Naive thymus-derived CD4-positive, alpha-beta T cell (primary cell): ENCODE data around the gene ARHGAP25. TPM values are rescaled to one million over a fixed set of nuclear protein-coding genes. Genes with fewer than 3 reads are reported as not detected.

Experiments
- ATAC-seq: fragments of 150-1000 bp; cut with Tn5 transposase; 2 replicates; pipeline ENCODE4 v1.10.0; 2021; ENCODE audit warnings: mild to moderate bottlenecking, moderate library complexity
- CTCF ChIA-PET: fragments of 350-600 bp; sonication (Branson Sonifier 250); formaldehyde crosslinking; loops from one replicate; lab custom pipeline; 2021; ENCODE audit warnings: antibody characterized with exemption; lab: Charles Lee
- POLR2A ChIA-PET: fragments of 350-600 bp; sonication (Branson Sonifier 250); formaldehyde crosslinking; loops from one replicate; lab custom pipeline; 2021; ENCODE audit warnings: antibody characterized with exemption, inconsistent platforms; lab: Charles Lee
- DNase-seq, 9 donors: peaks; one replicate each; pipeline versions ENCODE4 v3.0.0 to v3.0.0-alpha.2; 2020 to 2022; ENCODE audit warnings: mixed read lengths in 1 of 9
- H3K27ac ChIP-seq: one replicate; pipeline ENCODE4 v1.7.0; 2013; ENCODE audit warnings: mild to moderate bottlenecking, low read depth, low read length, moderate library complexity
- H3K27me3 ChIP-seq, 2 donors: one replicate each; pipeline ENCODE4 v1.7.0; 2013; ENCODE audit warnings: low read length in 2 of 2, mild to moderate bottlenecking in 2 of 2, moderate library complexity in 2 of 2; ENCODE audit not compliant: control insufficient read depth in 2 of 2, insufficient read depth in 2 of 2
- H3K36me3 ChIP-seq, 3 experiments: 1 replicate in 2 of 3; 2 replicates in 1 of 3; pipeline ENCODE4 v1.7.0; 2013; ENCODE audit warnings: low read length in 3 of 3, mild to moderate bottlenecking in 3 of 3, moderate library complexity in 1 of 3; ENCODE audit not compliant: insufficient read depth in 3 of 3, control insufficient read depth in 2 of 3
- H3K4me1 ChIP-seq, 2 donors: one replicate each; pipeline ENCODE4 v1.7.0; 2013; ENCODE audit warnings: low read length in 2 of 2, mild to moderate bottlenecking in 2 of 2, moderate library complexity in 1 of 2; ENCODE audit not compliant: control insufficient read depth in 2 of 2, insufficient read depth in 2 of 2
- H3K4me3 ChIP-seq: 2 replicates; pipeline ENCODE4 v1.7.0; 2013; ENCODE audit warnings: mild to moderate bottlenecking, low read length
- H3K9me3 ChIP-seq, 3 experiments: 1 replicate in 2 of 3; 2 replicates in 1 of 3; pipeline ENCODE4 v1.7.0; 2013; ENCODE audit warnings: low read length in 3 of 3; ENCODE audit not compliant: control insufficient read depth in 2 of 3
- H3K27ac Mint-ChIP-seq, 9 donors: one replicate each; pipeline ENCODE4 v1.8.0; 2020 to 2022; ENCODE audit warnings: mixed read lengths in 9 of 9, mild to moderate bottlenecking in 8 of 9, moderate library complexity in 5 of 9, inconsistent platforms in 2 of 9
- H3K27me3 Mint-ChIP-seq, 5 donors: one replicate each; pipeline ENCODE4 v1.8.0; 2021 to 2022; ENCODE audit warnings: mixed read lengths in 5 of 5, mild to moderate bottlenecking in 1 of 5
- H3K36me3 Mint-ChIP-seq, 5 donors: one replicate each; pipeline ENCODE4 v1.8.0; 2020 to 2022; ENCODE audit warnings: mixed read lengths in 5 of 5, mild to moderate bottlenecking in 3 of 5, inconsistent platforms in 1 of 5
- H3K4me1 Mint-ChIP-seq, 7 donors: one replicate each; pipeline ENCODE4 v1.8.0; 2020 to 2022; ENCODE audit warnings: mixed read lengths in 7 of 7, mild to moderate bottlenecking in 3 of 7, inconsistent platforms in 1 of 7
- H3K4me3 Mint-ChIP-seq, 10 donors: one replicate each; pipeline ENCODE4 v1.8.0; 2020 to 2022; ENCODE audit warnings: mild to moderate bottlenecking in 10 of 10, mixed read lengths in 10 of 10, moderate library complexity in 6 of 10, inconsistent platforms in 2 of 10
- H3K9me3 Mint-ChIP-seq, 11 donors: one replicate each; pipeline ENCODE4 v1.8.0; 2020 to 2022; ENCODE audit warnings: mixed read lengths in 11 of 11, mild to moderate bottlenecking in 4 of 11, inconsistent platforms in 1 of 11, moderate library complexity in 1 of 11
- intact Hi-C, 2 donors: fragments of 100-400 bp; cut with micrococcal nuclease; formaldehyde crosslinking; loops; one replicate each; pipeline ENCODE4 v1.15.1; 2023
- polyA plus RNA-seq, 2 donors: library from polyadenylated mRNA; unstranded; fragments of 300-500 nt; fragmentation: Illumina TruSeq; gene quantifications; one replicate each; pipeline ENCODE4 v1.2.3, GENCODE V29; 2021
- total RNA-seq, 6 experiments: library from RNA in 5 of 6; stranded (reverse) in 5 of 6; gene quantifications; 1 replicate in 5 of 6; 2 replicates in 1 of 6; pipeline ENCODE4 v1.2.3 and lab custom pipeline; 2021 to 2026

Gene ARHGAP25
- total and polyA plus RNA-seq, 7 experiments from 2014 or later, result 63.3 to 139 (median 116) TPM

DNA sequence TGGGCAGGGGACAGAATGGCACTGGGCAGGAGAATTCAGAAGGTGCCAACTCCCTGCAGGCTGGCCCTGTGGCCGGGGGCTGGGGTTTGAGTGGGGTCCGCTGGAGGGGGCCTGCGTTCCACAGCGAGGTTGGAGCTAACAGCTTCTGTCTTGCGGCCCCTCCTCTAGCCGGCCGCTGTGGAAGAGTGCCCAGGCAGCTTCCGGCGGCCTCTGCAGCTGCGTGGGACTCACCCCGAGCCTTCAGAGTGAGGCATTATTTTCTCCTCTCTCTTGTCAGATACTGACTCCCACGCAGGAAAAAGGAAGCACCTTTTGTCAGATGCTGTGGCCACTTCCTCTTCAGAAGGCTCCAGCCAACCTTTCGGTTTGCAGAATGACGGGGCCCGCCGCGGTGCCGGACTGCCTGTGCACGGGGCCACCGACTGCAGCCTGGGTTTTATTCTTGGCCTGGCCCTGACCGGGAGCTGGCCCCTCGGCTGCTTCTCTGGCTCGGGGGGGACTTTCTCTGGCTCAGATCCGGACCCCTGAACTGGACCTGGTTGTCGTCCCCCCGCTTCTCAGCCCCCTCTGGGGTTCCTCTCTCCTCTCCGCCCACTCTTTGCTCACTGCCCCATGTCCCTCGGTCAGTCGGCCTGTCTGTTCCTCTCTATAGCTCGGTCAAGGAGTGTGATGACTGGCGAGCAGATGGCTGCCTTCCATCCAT lies 40.1 kb downstream of the ARHGAP25 start:
- no peaks in the 10 kb centered on the region for H3K27me3 Mint-ChIP-seq
- intact Hi-C loops, result loop anchor here (1.0 kb wide), 3 partner anchors 8 to 23 kb away; no protein-coding TSS in a partner anchor

DNA sequence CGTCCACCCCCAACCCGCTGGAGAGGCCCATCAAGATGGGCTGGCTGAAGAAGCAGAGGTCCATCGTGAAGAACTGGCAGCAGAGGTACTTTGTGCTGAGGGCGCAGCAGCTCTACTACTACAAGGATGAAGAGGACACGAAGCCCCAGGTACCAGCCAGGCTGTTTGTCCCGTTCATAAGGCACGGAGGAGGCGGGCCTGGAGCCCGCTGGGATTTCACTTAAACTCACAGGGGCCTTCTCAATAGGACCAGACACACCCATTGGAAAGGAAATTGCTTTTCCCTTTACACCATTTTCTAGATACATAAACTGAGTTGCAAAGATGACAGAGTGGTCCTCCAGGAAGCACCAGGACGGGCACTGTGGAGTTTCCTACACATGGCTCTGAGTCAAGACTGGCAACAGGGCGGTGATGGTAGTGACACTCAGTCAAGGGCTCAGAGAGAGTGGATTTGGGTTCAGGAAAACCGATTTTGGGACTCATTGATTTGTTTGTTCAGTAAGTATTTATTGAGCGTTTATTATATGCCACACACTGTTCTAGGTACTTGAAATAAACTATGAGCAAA lies 40.7 kb downstream of the ARHGAP25 start:
- no peaks in the 10 kb centered on the region for H3K9me3 ChIP-seq
- peaks cover 0 to 17% (median 6%) of the 10 kb centered on the region in 3 experiments for H3K36me3 ChIP-seq
- DNase-seq (no peak), ATAC-seq (peak; percentile 5)
- Mint-ChIP-seq H3K4me1 (peaks cover 81 to 96% (median 88%) of the 10 kb centered on the region in 7 donors), H3K27me3 (no peaks in the 10 kb centered on the region), H3K9me3 (no peaks in the 10 kb centered on the region), H3K4me3 (peak overlapping the region; percentile 76 to 94 (median 84)), H3K27ac (peak overlapping the region in 8 of 9 donors; percentile 87 to 99 (median 98)), H3K36me3 (peaks cover 19 to 69% (median 41%) of the 10 kb centered on the region in 5 donors)
- H3K4me3 ChIP-seq, result peak overlapping the region; percentile 69
- H3K4me1 ChIP-seq, result peaks cover 86 to 87% of the 10 kb centered on the region in 2 donors
- H3K27me3 ChIP-seq, result no peaks in the 10 kb centered on the region
- intact Hi-C loops, result loop anchor here in 1 of 2 donors (1.0 kb wide), 1 partner anchor 9 kb away; no protein-coding TSS in a partner anchor
- peak overlapping the region; percentile 82 for H3K27ac ChIP-seq
- ChIA-PET CTCF (interaction anchor here (0.6 to 4.5 kb wide), 10 partner anchors 8 to 66 kb away, joined by 3 to 36 read pairs (median 3); no protein-coding TSS in a partner anchor), POLR2A (interaction anchor here (0.8 to 12.7 kb wide), 9 partner anchors 8 to 132 kb away, joined by 3 to 288 read pairs (median 5); partner anchors contain the start of gene ARHGAP25)

More for the DNA sequence above, 40.1 kb downstream of the ARHGAP25 start:
- peak; percentile 81 for ATAC-seq
- POLR2A ChIA-PET, result interaction anchor here (0.8 to 12.7 kb wide), 8 partner anchors 8 to 61 kb away, joined by 3 to 288 read pairs (median 9); partner anchors contain the start of gene ARHGAP25
- Histone ChIP-seq H3K4me3 (peak overlapping the region; percentile 69), H3K27ac (peak overlapping the region; percentile 82), H3K36me3 (peaks cover 0 to 12% (median 6%) of the 10 kb centered on the region in 3 experiments), H3K9me3 (no peaks in the 10 kb centered on the region), H3K27me3 (no peaks in the 10 kb centered on the region), H3K4me1 (peaks cover 86 to 87% of the 10 kb centered on the region in 2 donors)
- Mint-ChIP-seq H3K4me1 (peaks cover 84 to 96% (median 90%) of the 10 kb centered on the region in 7 donors), H3K9me3 (no peaks in the 10 kb centered on the region), H3K36me3 (peaks cover 16 to 73% (median 43%) of the 10 kb centered on the region in 5 donors), H3K27ac (peak overlapping the region in 8 of 9 donors; percentile 87 to 99 (median 98)), H3K4me3 (peak overlapping the region; percentile 76 to 94 (median 84))
- CTCF ChIA-PET, result interaction anchor here (1.3 to 4.5 kb wide), 3 partner anchors 23 to 66 kb away, joined by 3 to 36 read pairs (median 3); no protein-coding TSS in a partner anchor
- peak in 7 of 9 donors; percentile 33 to 71 (median 45) for DNase-seq

DNA sequence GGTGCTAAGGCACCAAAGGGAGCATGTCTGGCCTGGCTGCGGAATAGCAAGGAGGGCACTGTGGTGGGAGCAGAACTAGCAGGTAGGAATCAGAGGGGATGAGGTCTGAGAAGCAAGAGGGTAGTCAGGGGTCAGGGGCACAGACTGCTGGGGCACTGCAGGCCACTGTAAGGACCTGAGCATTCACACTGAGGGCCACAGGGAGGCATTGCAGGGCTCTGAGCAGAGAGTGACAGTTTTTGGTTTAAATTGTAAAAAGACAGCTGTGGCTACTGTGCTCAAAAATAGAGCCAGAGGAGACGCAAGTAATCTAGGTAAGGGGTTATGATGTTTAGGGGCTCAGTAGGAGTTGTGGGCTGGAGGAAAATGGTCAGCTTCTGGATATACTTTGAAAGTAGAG lies 41.5 kb downstream of the ARHGAP25 start:
- DNase-seq (no peak), ATAC-seq (peak; percentile 46)
- peak overlapping the region; percentile 69 for H3K4me3 ChIP-seq
- Mint-ChIP-seq H3K36me3 (peaks cover 19 to 69% (median 45%) of the 10 kb centered on the region in 5 donors), H3K9me3 (no peaks in the 10 kb centered on the region), H3K27me3 (no peaks in the 10 kb centered on the region), H3K4me3 (peak overlapping the region; percentile 76 to 94 (median 84)), H3K27ac (peak overlapping the region in 8 of 9 donors; percentile 87 to 99 (median 98)), H3K4me1 (peaks cover 80 to 96% (median 88%) of the 10 kb centered on the region in 7 donors)
- peak overlapping the region; percentile 82 for H3K27ac ChIP-seq
- H3K27me3 ChIP-seq, result no peaks in the 10 kb centered on the region
- intact Hi-C loops, result loop anchor here in 1 of 2 donors (1.0 to 2.0 kb wide), 3 partner anchors 25 to 67 kb away; no protein-coding TSS in a partner anchor
- ChIA-PET CTCF (interaction anchor here (0.6 to 4.5 kb wide), 13 partner anchors 8 to 132 kb away, joined by 3 to 36 read pairs (median 3); no protein-coding TSS in a partner anchor), POLR2A (interaction anchor here (0.9 to 12.7 kb wide), 6 partner anchors 9 to 132 kb away, joined by 3 to 288 read pairs (median 20); no protein-coding TSS in a partner anchor)
- no peaks in the 10 kb centered on the region for H3K9me3 ChIP-seq
- peaks cover 80 to 84% of the 10 kb centered on the region in 2 donors for H3K4me1 ChIP-seq
- peaks cover 0 to 24% (median 8%) of the 10 kb centered on the region in 3 experiments for H3K36me3 ChIP-seq

DNA sequence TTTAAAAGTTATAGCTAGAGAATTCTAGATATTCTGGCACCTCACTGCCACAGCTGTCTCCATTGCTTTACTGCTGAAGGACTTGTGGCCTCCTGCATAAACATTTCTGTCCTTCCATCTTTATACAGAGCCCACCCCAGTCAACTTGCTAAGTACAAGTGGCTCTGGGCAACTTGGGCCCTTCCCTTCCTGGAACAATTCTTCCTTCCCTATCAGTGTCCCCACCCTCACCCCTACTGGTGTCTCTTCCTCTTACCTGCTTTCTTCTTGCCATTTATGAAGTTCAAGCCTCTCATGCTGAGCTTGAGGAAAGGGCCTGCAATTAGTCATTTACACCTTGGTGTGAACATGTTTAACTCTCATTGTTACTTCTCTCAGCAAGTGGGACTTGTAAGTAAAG lies 45.0 kb downstream of the ARHGAP25 start:
- CTCF ChIA-PET, result interaction anchor here (1.2 to 2.5 kb wide), 6 partner anchors 8 to 129 kb away, joined by 3 to 26 read pairs (median 4); no protein-coding TSS in a partner anchor
- no peaks in the 10 kb centered on the region for H3K9me3 ChIP-seq
- no peaks in the 10 kb centered on the region for H3K27me3 Mint-ChIP-seq
- no peaks in the 10 kb centered on the region for H3K9me3 Mint-ChIP-seq
- POLR2A ChIA-PET, result interaction anchor here (1.0 to 2.4 kb wide), 9 partner anchors 9 to 46 kb away, joined by 3 to 15 read pairs (median 5); partner anchors contain the start of gene ARHGAP25
- H3K36me3 ChIP-seq, result peaks cover 0 to 58% (median 31%) of the 10 kb centered on the region in 3 experiments
- no peak for DNase-seq
- no peak for ATAC-seq
- H3K27me3 ChIP-seq, result no peaks in the 10 kb centered on the region
- H3K27ac Mint-ChIP-seq, result peak overlapping the region in 8 of 9 donors; percentile 14 to 93 (median 85)
- peaks cover 26 to 55% (median 39%) of the 10 kb centered on the region in 5 donors for H3K36me3 Mint-ChIP-seq
- H3K4me3 Mint-ChIP-seq, result peak overlapping the region; percentile 27 to 72 (median 58)
- peak overlapping the region; percentile 5 for H3K4me3 ChIP-seq
- H3K4me1 ChIP-seq, result peaks cover 59 to 72% of the 10 kb centered on the region in 2 donors
- peaks cover 55 to 82% (median 70%) of the 10 kb centered on the region in 7 donors for H3K4me1 Mint-ChIP-seq
- H3K27ac ChIP-seq, result peak overlapping the region; percentile 59
- intact Hi-C loops, result loop anchor here in 1 of 2 donors (2.0 kb wide), 1 partner anchor 15 kb away; no protein-coding TSS in a partner anchor

DNA sequence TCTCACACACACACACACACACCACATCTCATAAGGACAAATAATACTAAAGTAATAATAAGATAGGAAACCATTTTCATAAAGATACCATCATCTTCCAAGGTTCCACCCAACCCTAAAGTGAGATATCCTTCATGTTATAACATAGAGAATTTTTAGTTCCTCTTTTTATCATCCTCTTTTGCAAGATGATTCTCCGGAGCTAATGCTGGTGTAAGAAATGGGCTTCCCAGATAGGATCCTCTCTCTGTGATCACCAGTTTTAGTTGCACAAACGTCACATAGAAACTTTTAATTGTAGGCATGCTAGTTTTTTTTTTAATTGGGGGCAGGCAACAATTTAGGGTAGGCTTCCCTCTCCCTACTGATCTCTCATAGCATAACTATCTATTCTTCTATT lies 49.6 kb downstream of the ARHGAP25 start:
- no peaks in the 10 kb centered on the region for H3K9me3 ChIP-seq
- no peak for DNase-seq
- Mint-ChIP-seq H3K9me3 (no peaks in the 10 kb centered on the region), H3K27me3 (no peaks in the 10 kb centered on the region), H3K27ac (peak overlapping the region in 3 of 9 donors; percentile 2 to 75 (median 2)), H3K4me1 (peaks cover 22 to 41% (median 35%) of the 10 kb centered on the region in 7 donors), H3K4me3 (peak overlapping the region in 3 of 10 donors; percentile 35 to 45 (median 38)), H3K36me3 (peaks cover 17 to 27% (median 22%) of the 10 kb centered on the region in 5 donors)
- no peak overlapping the region for H3K4me3 ChIP-seq
- ATAC-seq, result peak; percentile 52
- CTCF ChIA-PET, result interaction anchor here (1.4 kb wide), 1 partner anchor 33 kb away, joined by 5 read pairs; no protein-coding TSS in a partner anchor
- H3K36me3 ChIP-seq, result peaks cover 16 to 92% (median 61%) of the 10 kb centered on the region in 3 experiments
- H3K27me3 ChIP-seq, result no peaks in the 10 kb centered on the region
- peak overlapping the region; percentile 45 for H3K27ac ChIP-seq
- H3K4me1 ChIP-seq, result peaks cover 28 to 49% of the 10 kb centered on the region in 2 donors
- POLR2A ChIA-PET, result interaction anchor here (0.7 to 1.4 kb wide), 2 partner anchors 14 to 195 kb away, joined by 5 read pairs; no protein-coding TSS in a partner anchor
- intact Hi-C loops, result loop anchor here in 1 of 2 donors (1.0 kb wide), 1 partner anchor 9 kb away; no protein-coding TSS in a partner anchor
